Liver (tissue), 9 donors: Measurements from ENCODE around the gene NCK2. TPM values are rescaled to one million over a fixed set of nuclear protein-coding genes. Genes with fewer than 3 reads are reported as not detected.
A peak's percentile ranks its signal among the peaks of the same experiment; 100 is the strongest.

ENCODE experiments used
- DNase-seq: peaks from one replicate; pipeline ENCODE4 v3.0.0-alpha.2; 2017; ENCODE audit warnings: low spot score
- H3K27ac ChIP-seq, 2 donors: one replicate each; pipeline ENCODE4 v1.7.0; 2013; ENCODE audit warnings: inconsistent platforms in 2 of 2, low read length in 2 of 2, control low read depth in 1 of 2, low read depth in 1 of 2, mild to moderate bottlenecking in 1 of 2
- H3K27me3 ChIP-seq, 4 donors: one replicate each; pipeline versions ENCODE4 v1.6.1 to v1.7.0; 2013; ENCODE audit warnings: low read length in 3 of 4, inconsistent platforms in 1 of 4, mild to moderate bottlenecking in 1 of 4, moderate library complexity in 1 of 4; ENCODE audit not compliant: control insufficient read depth in 4 of 4, insufficient read depth in 4 of 4
- H3K36me3 ChIP-seq, 4 donors: one replicate each; pipeline versions ENCODE4 v1.6.1 to v1.7.0; 2013; ENCODE audit warnings: low read length in 3 of 4, mild to moderate bottlenecking in 3 of 4, low read depth in 1 of 4, moderate library complexity in 1 of 4; ENCODE audit not compliant: control insufficient read depth in 4 of 4, insufficient read depth in 3 of 4
- H3K4me1 ChIP-seq, 4 donors: one replicate each; pipeline versions ENCODE4 v1.6.1 to v1.7.0; 2013; ENCODE audit warnings: low read length in 3 of 4, mild to moderate bottlenecking in 3 of 4, moderate library complexity in 1 of 4; ENCODE audit not compliant: control insufficient read depth in 4 of 4, insufficient read depth in 4 of 4
- H3K4me3 ChIP-seq, 3 donors: one replicate each; pipeline versions ENCODE4 v1.6.1 to v1.7.0; 2013; ENCODE audit warnings: low read length in 3 of 3, control low read depth in 1 of 3, low read depth in 1 of 3, mild to moderate bottlenecking in 1 of 3
- H3K9ac ChIP-seq, 2 donors: one replicate each; pipeline ENCODE4 v1.7.0; 2013; ENCODE audit warnings: low read length in 2 of 2, mild to moderate bottlenecking in 2 of 2, moderate library complexity in 2 of 2, control low read depth in 1 of 2, low read depth in 1 of 2
- H3K9me3 ChIP-seq, 4 donors: one replicate each; pipeline versions ENCODE4 v1.6.1 to v1.7.0; 2013; ENCODE audit warnings: low read length in 3 of 4; ENCODE audit not compliant: control insufficient read depth in 4 of 4
- CTCF ChIP-seq: fragments of 150-350 bp; IDR thresholded peaks from 2 replicates; pipeline ENCODE4 v1.5.1; 2017; ENCODE audit warnings: improper control_type of control experiment, low read depth, low read length; ENCODE audit not compliant: missing input control
- FOXA2 ChIP-seq: IDR thresholded peaks from 2 replicates; pipeline ENCODE4 v1.6.1; 2016; ENCODE audit warnings: antibody characterized with exemption
- GABPA ChIP-seq, 2 donors: IDR thresholded peaks in 1 of 2; conservative IDR thresholded peaks in 1 of 2; 2 replicates each; pipeline ENCODE4 v1.6.1; 2016; ENCODE audit warnings: antibody characterized with exemption in 2 of 2, mild to moderate bottlenecking in 1 of 2, moderate library complexity in 1 of 2
- HNF4A ChIP-seq, 2 donors: conservative IDR thresholded peaks; 2 replicates each; pipeline ENCODE4 v1.6.1; 2016; ENCODE audit warnings: antibody characterized with exemption in 2 of 2, mild to moderate bottlenecking in 2 of 2
- JUND ChIP-seq, 2 donors: IDR thresholded peaks; 2 replicates each; pipeline ENCODE4 v1.6.1; 2016; ENCODE audit warnings: antibody characterized with exemption in 2 of 2
- MAX ChIP-seq: IDR thresholded peaks from 2 replicates; pipeline ENCODE4 v1.6.1; 2016; ENCODE audit warnings: antibody characterized with exemption
- RAD21 ChIP-seq, 2 donors: IDR thresholded peaks; 2 replicates each; pipeline ENCODE4 v1.6.1; 2016; ENCODE audit warnings: antibody characterized with exemption in 2 of 2, mild to moderate bottlenecking in 2 of 2
- REST ChIP-seq: IDR thresholded peaks from 2 replicates; pipeline ENCODE4 v1.6.1; 2016; ENCODE audit warnings: antibody characterized with exemption, mild to moderate bottlenecking
- SP1 ChIP-seq: IDR thresholded peaks from 2 replicates; pipeline ENCODE4 v1.6.1; 2018; ENCODE audit warnings: antibody characterized with exemption, mild to moderate bottlenecking
- ZBTB33 ChIP-seq: IDR thresholded peaks from 2 replicates; pipeline ENCODE4 v1.6.1; 2016; ENCODE audit warnings: antibody characterized with exemption
- WGBS: extraction: QIAGEN DNeasy Blood & Tissue Kit; methylation state at CpG from one replicate; pipeline ENCODE4 v1.1.7; 2013; 5-methylcytosine and 5-hydroxymethylcytosine counted together
- polyA plus RNA-seq, 2 donors: library from polyadenylated mRNA; stranded (reverse) in 1 of 2; unstranded in 1 of 2; fragments of 200-250 nt in 1 of 2; fragments of >200 nt in 1 of 2; fragmentation: Nextera tagmentation in 1 of 2; extraction: Ambion mirVana in 1 of 2; gene quantifications; one replicate each; pipeline versions ENCODE4 v1.2.1 to v1.2.3, GENCODE V29; 2013 to 2015
- total RNA-seq, 2 donors: library from RNA; depleted of rRNA; stranded (reverse); fragments of >200 nt; gene quantifications; one replicate each; pipeline ENCODE4 v1.2.3, GENCODE V29; 2014
- donor health status: healthy.
- donor health status: healthy.
- donor health status: healthy.
- donor health status: healthy.
- donor health status: healthy.

Gene NCK2
- total and polyA plus RNA-seq, 4 donors: 3.4 to 15.0 (median 10.7) TPM

GRCh38 chr2:105748566-105748965 lies 3.9 kb downstream of the NCK2 start:
- no peak overlapping the region for H3K9ac ChIP-seq
- H3K36me3 ChIP-seq: no peaks in the 10 kb centered on the region
- WGBS: 85% methylated on average over 1 of the region's 1 CpG
- peaks cover 1 to 18% (median 10%) of the 10 kb centered on the region in 4 donors for H3K4me1 ChIP-seq
- DNase-seq: no peak
- no peaks in the 10 kb centered on the region for H3K27me3 ChIP-seq
- no peak overlapping the region for H3K27ac ChIP-seq
- H3K9me3 ChIP-seq: no peaks in the 10 kb centered on the region
- no peak for TF ChIP-seq GABPA (IDR thresholded peaks at IDR 0.05 in 1 of 2, conservative IDR thresholded peaks at IDR 0.05 in 1 of 2)
- no peak for TF ChIP-seq FOXA2
- peak in 1 of 2 donors; percentile 26 for TF ChIP-seq RAD21 (IDR thresholded peaks at IDR 0.05)
- no peak for TF ChIP-seq ZBTB33
- no peak for TF ChIP-seq REST
- no peak overlapping the region for H3K4me3 ChIP-seq

GRCh38 chr2:105749583-105750400 lies 5.1 kb downstream of the NCK2 start:
- DNase-seq: no peak
- no peak overlapping the region for H3K4me3 ChIP-seq
- H3K27me3 ChIP-seq: no peaks in the 10 kb centered on the region
- no peaks in the 10 kb centered on the region for H3K36me3 ChIP-seq
- H3K9me3 ChIP-seq: no peaks in the 10 kb centered on the region
- WGBS: 87% methylated on average over 18 of the region's 18 CpGs
- H3K27ac ChIP-seq: no peak overlapping the region
- H3K4me1 ChIP-seq: peaks cover 1 to 15% (median 9%) of the 10 kb centered on the region in 4 donors
- H3K9ac ChIP-seq: no peak overlapping the region
- TF ChIP-seq RAD21 (IDR thresholded peaks at IDR 0.05) (no peak), JUND (IDR thresholded peaks at IDR 0.05) (no peak)

GRCh38 chr2:105750735-105751134 lies 6.0 kb downstream of the NCK2 start:
- TF ChIP-seq FOXA2 (no peak), RAD21 (IDR thresholded peaks at IDR 0.05) (no peak), HNF4A (conservative IDR thresholded peaks at IDR 0.05) (no peak), SP1 (no peak), MAX (no peak), GABPA (IDR thresholded peaks at IDR 0.05 in 1 of 2, conservative IDR thresholded peaks at IDR 0.05 in 1 of 2) (no peak), CTCF (no peak)
- Histone ChIP-seq H3K9ac (no peak overlapping the region), H3K4me1 (peaks cover 1 to 14% (median 7%) of the 10 kb centered on the region in 4 donors), H3K27me3 (no peaks in the 10 kb centered on the region), H3K9me3 (no peaks in the 10 kb centered on the region), H3K4me3 (no peak overlapping the region), H3K27ac (no peak overlapping the region), H3K36me3 (no peaks in the 10 kb centered on the region)
- WGBS: 94% methylated on average over 4 of the region's 4 CpGs
- no peak for DNase-seq
